ENCODE data around the gene SENP2.

GRCh38 chr3:185656321-185656840 lies 70.3 kb downstream of the SENP2 start:
- TF ChIP-seq, protein P1, sequence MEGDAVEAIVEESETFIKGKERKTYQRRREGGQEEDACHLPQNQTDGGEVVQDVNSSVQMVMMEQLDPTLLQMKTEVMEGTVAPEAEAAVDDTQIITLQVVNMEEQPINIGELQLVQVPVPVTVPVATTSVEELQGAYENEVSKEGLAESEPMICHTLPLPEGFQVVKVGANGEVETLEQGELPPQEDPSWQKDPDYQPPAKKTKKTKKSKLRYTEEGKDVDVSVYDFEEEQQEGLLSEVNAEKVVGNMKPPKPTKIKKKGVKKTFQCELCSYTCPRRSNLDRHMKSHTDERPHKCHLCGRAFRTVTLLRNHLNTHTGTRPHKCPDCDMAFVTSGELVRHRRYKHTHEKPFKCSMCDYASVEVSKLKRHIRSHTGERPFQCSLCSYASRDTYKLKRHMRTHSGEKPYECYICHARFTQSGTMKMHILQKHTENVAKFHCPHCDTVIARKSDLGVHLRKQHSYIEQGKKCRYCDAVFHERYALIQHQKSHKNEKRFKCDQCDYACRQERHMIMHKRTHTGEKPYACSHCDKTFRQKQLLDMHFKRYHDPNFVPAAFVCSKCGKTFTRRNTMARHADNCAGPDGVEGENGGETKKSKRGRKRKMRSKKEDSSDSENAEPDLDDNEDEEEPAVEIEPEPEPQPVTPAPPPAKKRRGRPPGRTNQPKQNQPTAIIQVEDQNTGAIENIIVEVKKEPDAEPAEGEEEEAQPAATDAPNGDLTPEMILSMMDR (IDR thresholded peaks at IDR 0.05), result no peak
- TF ChIP-seq REST (IDR thresholded peaks at IDR 0.05), result no peak
- TF ChIP-seq, protein P2, sequence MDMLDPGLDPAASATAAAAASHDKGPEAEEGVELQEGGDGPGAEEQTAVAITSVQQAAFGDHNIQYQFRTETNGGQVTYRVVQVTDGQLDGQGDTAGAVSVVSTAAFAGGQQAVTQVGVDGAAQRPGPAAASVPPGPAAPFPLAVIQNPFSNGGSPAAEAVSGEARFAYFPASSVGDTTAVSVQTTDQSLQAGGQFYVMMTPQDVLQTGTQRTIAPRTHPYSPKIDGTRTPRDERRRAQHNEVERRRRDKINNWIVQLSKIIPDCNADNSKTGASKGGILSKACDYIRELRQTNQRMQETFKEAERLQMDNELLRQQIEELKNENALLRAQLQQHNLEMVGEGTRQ (IDR thresholded peaks at IDR 0.05), result no peak
- TF ChIP-seq MAFK (IDR thresholded peaks at IDR 0.05; ENCODE audit: partially characterized antibody), result no peak
- TF ChIP-seq EP300 (IDR thresholded peaks at IDR 0.05), result no peak
- no peak for TF ChIP-seq ESRRA (IDR thresholded peaks at IDR 0.05; ENCODE audit: borderline replicate concordance, low read length)
- TF ChIP-seq GATA3 (IDR thresholded peaks at IDR 0.05; ENCODE audit: borderline replicate concordance), result no peak
- TF ChIP-seq JUN (IDR thresholded peaks at IDR 0.05), result no peak
- no peak for TF ChIP-seq SMC3 (IDR thresholded peaks at IDR 0.05)
- no peak for TF ChIP-seq POLR2A (IDR thresholded peaks at IDR 0.05; ENCODE audit: low read length)
- TF ChIP-seq, protein P3, sequence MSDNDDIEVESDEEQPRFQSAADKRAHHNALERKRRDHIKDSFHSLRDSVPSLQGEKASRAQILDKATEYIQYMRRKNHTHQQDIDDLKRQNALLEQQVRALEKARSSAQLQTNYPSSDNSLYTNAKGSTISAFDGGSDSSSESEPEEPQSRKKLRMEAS (IDR thresholded peaks at IDR 0.05), result no peak
- no peak for TF ChIP-seq HMGXB4 (CRISPR knock-in tag; IDR thresholded peaks at IDR 0.05; ENCODE audit: borderline replicate concordance)
